ENCODE measurements around the gene RTRAF.

GRCh38 chr14:52040598-52040997, 51.3 kb downstream of the RTRAF start:
- TF ChIP-seq POLR2A (IDR thresholded peaks at IDR 0.05) (no peak), EP300 (IDR thresholded peaks at IDR 0.05) (no peak), CTCF (IDR thresholded peaks at IDR 0.05) (no peak)

Measured in upper lobe of left lung (tissue), 4 donors.